ENCODE measurements around the gene FIG4. TPM values are rescaled to one million over a fixed set of nuclear protein-coding genes. Genes with fewer than 3 reads are reported as not detected.
"Not testable (repeated sequence)": the region's sequence is repeated elsewhere in the genome, so short reads cannot be mapped to it uniquely, and the experiment has no call there.

FIG4 gene
- total RNA-seq, 1 donor from 2014 or later: 13.5 TPM

- DNase-seq (ENCODE audit: extremely low spot score, unreplicated experiment): no peak
- no peak overlapping the region for H3K27ac Mint-ChIP-seq (ENCODE audit: unreplicated experiment)
- TF ChIP-seq CTCF (IDR thresholded peaks at IDR 0.05): no peak
- no peaks in the 10 kb centered on the region for H3K9me3 Mint-ChIP-seq (ENCODE audit: unreplicated experiment)
- no peaks in the 10 kb centered on the region for H3K27me3 Mint-ChIP-seq (ENCODE audit: unreplicated experiment)
- H3K36me3 Mint-ChIP-seq (ENCODE audit: unreplicated experiment): no peaks in the 10 kb centered on the region
- H3K4me1 Mint-ChIP-seq (ENCODE audit: unreplicated experiment): peaks cover 17% of the 10 kb centered on the region
- no peak overlapping the region for H3K4me3 Mint-ChIP-seq (ENCODE audit: unreplicated experiment)
These were observed 18.3 kb upstream of the FIG4 start for GRCh38 chr6:109672839-109673238.

DNA sequence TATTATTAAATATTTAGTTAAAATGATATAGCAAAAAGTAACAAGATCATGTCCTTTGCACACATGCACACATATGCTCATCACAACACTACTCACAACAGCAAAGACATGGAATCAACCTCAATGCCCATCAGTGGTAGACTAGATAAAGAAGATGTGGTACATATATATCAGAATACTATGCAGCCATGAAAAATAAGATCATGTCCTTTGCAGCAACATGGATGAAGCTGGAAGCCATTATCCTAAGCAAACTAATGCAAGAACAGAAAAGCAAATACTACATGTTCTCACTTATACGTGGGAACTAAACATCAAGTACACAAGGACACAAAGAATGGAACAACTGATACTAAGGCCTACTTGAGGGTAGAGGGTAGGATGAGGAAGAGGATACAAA is 14.4 kb upstream of the FIG4 start:
- H3K4me3 Mint-ChIP-seq (ENCODE audit: unreplicated experiment): no peak overlapping the region
- H3K27ac Mint-ChIP-seq (ENCODE audit: unreplicated experiment): no peak overlapping the region
- H3K36me3 Mint-ChIP-seq (ENCODE audit: unreplicated experiment): no peaks in the 10 kb centered on the region
- H3K9me3 Mint-ChIP-seq (ENCODE audit: unreplicated experiment): no peaks in the 10 kb centered on the region
- H3K4me1 Mint-ChIP-seq (ENCODE audit: unreplicated experiment): peaks cover 15% of the 10 kb centered on the region
- TF ChIP-seq CTCF (IDR thresholded peaks at IDR 0.05): no peak
- no peak for DNase-seq (ENCODE audit: extremely low spot score, unreplicated experiment)
- no peaks in the 10 kb centered on the region for H3K27me3 Mint-ChIP-seq (ENCODE audit: unreplicated experiment)

DNA sequence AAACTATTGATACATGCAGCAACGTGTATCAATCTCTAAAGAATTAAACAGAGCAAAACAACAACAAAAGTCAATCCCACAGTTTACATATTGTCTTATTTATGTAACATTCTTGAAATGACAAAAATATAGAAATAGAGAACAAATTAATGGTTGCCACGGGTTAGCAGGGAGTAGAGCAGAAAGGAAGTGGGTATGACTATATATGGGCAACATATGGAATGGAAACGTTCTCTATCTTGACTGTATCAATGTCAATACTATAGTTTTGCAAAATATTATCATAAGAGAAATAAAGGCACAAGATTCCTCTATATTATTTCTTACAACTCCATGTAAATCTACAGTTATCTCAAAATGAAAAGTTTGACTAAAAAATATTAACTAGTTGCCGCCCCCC is 12.9 kb upstream of the FIG4 start:
- H3K4me3 Mint-ChIP-seq (ENCODE audit: unreplicated experiment): no peak overlapping the region
- TF ChIP-seq CTCF (IDR thresholded peaks at IDR 0.05): no peak
- H3K27me3 Mint-ChIP-seq (ENCODE audit: unreplicated experiment): peaks cover 2% of the 10 kb centered on the region
- H3K4me1 Mint-ChIP-seq (ENCODE audit: unreplicated experiment): peaks cover 6% of the 10 kb centered on the region
- H3K9me3 Mint-ChIP-seq (ENCODE audit: unreplicated experiment): no peaks in the 10 kb centered on the region
- no peaks in the 10 kb centered on the region for H3K36me3 Mint-ChIP-seq (ENCODE audit: unreplicated experiment)
- no peak overlapping the region for H3K27ac Mint-ChIP-seq (ENCODE audit: unreplicated experiment)
- DNase-seq (ENCODE audit: extremely low spot score, unreplicated experiment): no peak

- not testable (repeated sequence) for H3K36me3 Mint-ChIP-seq (ENCODE audit: unreplicated experiment); H3K27me3 Mint-ChIP-seq (ENCODE audit: unreplicated experiment); H3K27ac Mint-ChIP-seq (ENCODE audit: unreplicated experiment); H3K4me3 Mint-ChIP-seq (ENCODE audit: unreplicated experiment); H3K4me1 Mint-ChIP-seq (ENCODE audit: unreplicated experiment); DNase-seq (ENCODE audit: extremely low spot score, unreplicated experiment); H3K9me3 Mint-ChIP-seq (ENCODE audit: unreplicated experiment)
These were observed 12.2 kb upstream of the FIG4 start for GRCh38 chr6:109678661-109679505.

- Mint-ChIP-seq H3K27ac (ENCODE audit: unreplicated experiment) (no peak overlapping the region), H3K36me3 (ENCODE audit: unreplicated experiment) (no peaks in the 10 kb centered on the region), H3K27me3 (ENCODE audit: unreplicated experiment) (peaks cover 2% of the 10 kb centered on the region), H3K4me1 (ENCODE audit: unreplicated experiment) (peaks cover 10% of the 10 kb centered on the region), H3K4me3 (ENCODE audit: unreplicated experiment) (no peak overlapping the region), H3K9me3 (ENCODE audit: unreplicated experiment) (peaks cover 9% of the 10 kb centered on the region)
- TF ChIP-seq CTCF (IDR thresholded peaks at IDR 0.05): no peak
- no peak for DNase-seq (ENCODE audit: extremely low spot score, unreplicated experiment)
These were observed 4.4 kb upstream of the FIG4 start for GRCh38 chr6:109686566-109687265.
